IPS-NIHi7 (cell line): ENCODE results near the gene SPINK9.
A peak's percentile ranks its signal among the peaks of the same experiment; 100 is the strongest.

Source experiments
- DNase-seq: peaks from one replicate; pipeline ENCODE4 v3.0.0; 2012; ENCODE audit warnings: mixed read lengths; ENCODE audit errors: extremely low spot score

SPINK9 gene

GRCh38 chr5:148368299-148368698 is 32.9 kb downstream of the SPINK9 start:
- DNase-seq = no peak

- DNase-seq = no peak
Observed at GRCh38 chr5:148372166-148372725, 36.9 kb downstream of the SPINK9 start.

GRCh38 chr5:148372893-148373292 is 37.5 kb downstream of the SPINK9 start:
- DNase-seq = no peak

- DNase-seq = peak; percentile 79
Observed at GRCh38 chr5:148374690-148375360, 39.5 kb downstream of the SPINK9 start.

GRCh38 chr5:148376198-148376597 is 40.8 kb downstream of the SPINK9 start:
- DNase-seq = no peak

- no peak for DNase-seq
Observed at GRCh38 chr5:148378670-148379069, 43.3 kb downstream of the SPINK9 start.

- DNase-seq = no peak
Observed at GRCh38 chr5:148379340-148379739, 44.0 kb downstream of the SPINK9 start.

- DNase-seq = no peak
Observed at GRCh38 chr5:148381906-148382305, 46.5 kb downstream of the SPINK9 start.

- DNase-seq = no peak
Observed at GRCh38 chr5:148382961-148383360, 47.6 kb downstream of the SPINK9 start.

GRCh38 chr5:148383564-148384379 is 48.4 kb downstream of the SPINK9 start, which contains the start of gene FBXO38:
Gene FBXO38 (plus strand): TSS chr5:148383958. CDS start chr5:148394777, 10,819 bp downstream.
- peak; percentile 92 for DNase-seq

- DNase-seq = peak; percentile 10
Observed at GRCh38 chr5:148384380-148384737, 49.0 kb downstream of the SPINK9 start.

- DNase-seq = no peak
Observed at GRCh38 chr5:148385094-148385493, 49.7 kb downstream of the SPINK9 start.

GRCh38 chr5:148386041-148386440 is 50.7 kb downstream of the SPINK9 start:
- DNase-seq = no peak

GRCh38 chr5:148387325-148387724 is 52.0 kb downstream of the SPINK9 start:
- no peak for DNase-seq

GRCh38 chr5:148388696-148389095 is 53.3 kb downstream of the SPINK9 start:
- DNase-seq = no peak
